Ovary (tissue), 3 donors: Measurements from ENCODE around the gene APC.

Source experiments
- POLR2A ChIP-seq: fragments of 450-650 bp; IDR thresholded peaks from one replicate; pipeline ENCODE4 v1.6.1; 2017; ENCODE audit warnings: antibody characterized with exemption, mild to moderate bottlenecking, moderate library complexity
- TF ChIP-seq, protein P1 (sequence below), 3 donors: fragments of 450-650 bp in 2 of 3; fragments of 200-600 bp in 1 of 3; IDR thresholded peaks; one replicate each; pipeline versions ENCODE4 v1.5.1 to v1.8.0; 2016 to 2022; ENCODE audit warnings: antibody characterized with exemption in 3 of 3, mild to moderate bottlenecking in 1 of 3
- donor health status: DM: no; HTN: no; CAD: no.

DNA sequence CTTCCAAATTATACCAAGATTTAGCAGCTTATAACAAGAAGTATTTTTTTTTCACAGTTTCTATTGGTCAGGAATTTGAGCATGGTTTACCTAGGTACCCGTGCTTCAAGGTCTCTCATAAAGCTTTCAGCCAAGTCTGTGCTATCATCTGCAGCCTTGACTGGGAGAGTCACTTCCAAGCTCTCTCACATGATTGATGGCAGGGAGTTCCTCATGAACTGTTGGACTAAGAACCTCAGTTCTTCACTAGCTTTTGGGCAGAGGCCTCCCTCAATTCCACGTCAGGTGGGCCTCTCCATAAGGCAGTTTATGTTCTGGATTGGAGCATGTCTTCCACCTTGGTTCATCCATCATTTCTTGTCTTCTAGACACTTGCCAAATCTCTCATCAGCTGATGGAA, 39.9 kb upstream of the APC start:
- no peak for TF ChIP-seq POLR2A
- TF ChIP-seq, protein P1, sequence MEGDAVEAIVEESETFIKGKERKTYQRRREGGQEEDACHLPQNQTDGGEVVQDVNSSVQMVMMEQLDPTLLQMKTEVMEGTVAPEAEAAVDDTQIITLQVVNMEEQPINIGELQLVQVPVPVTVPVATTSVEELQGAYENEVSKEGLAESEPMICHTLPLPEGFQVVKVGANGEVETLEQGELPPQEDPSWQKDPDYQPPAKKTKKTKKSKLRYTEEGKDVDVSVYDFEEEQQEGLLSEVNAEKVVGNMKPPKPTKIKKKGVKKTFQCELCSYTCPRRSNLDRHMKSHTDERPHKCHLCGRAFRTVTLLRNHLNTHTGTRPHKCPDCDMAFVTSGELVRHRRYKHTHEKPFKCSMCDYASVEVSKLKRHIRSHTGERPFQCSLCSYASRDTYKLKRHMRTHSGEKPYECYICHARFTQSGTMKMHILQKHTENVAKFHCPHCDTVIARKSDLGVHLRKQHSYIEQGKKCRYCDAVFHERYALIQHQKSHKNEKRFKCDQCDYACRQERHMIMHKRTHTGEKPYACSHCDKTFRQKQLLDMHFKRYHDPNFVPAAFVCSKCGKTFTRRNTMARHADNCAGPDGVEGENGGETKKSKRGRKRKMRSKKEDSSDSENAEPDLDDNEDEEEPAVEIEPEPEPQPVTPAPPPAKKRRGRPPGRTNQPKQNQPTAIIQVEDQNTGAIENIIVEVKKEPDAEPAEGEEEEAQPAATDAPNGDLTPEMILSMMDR (IDR thresholded peaks at IDR 0.05), result no peak
